Testis (tissue), 3 donors: ENCODE measurements around the gene RUBCNL. TPM values are rescaled to one million over a fixed set of nuclear protein-coding genes. Genes with fewer than 3 reads are reported as not detected.

Experiments
- DNase-seq: peaks from one replicate; pipeline ENCODE4 v3.0.0-alpha.2; 2019
- H3K27ac ChIP-seq, 2 donors: fragments of 200-600 bp; sonication (generic); one replicate each; pipeline ENCODE4 v1.5.1; 2019
- H3K27me3 ChIP-seq: fragments of 200-600 bp; sonication (generic); one replicate; pipeline ENCODE4 v1.5.1; 2019
- H3K36me3 ChIP-seq: fragments of 200-600 bp; sonication (generic); one replicate; pipeline ENCODE4 v1.5.1; 2017; ENCODE audit warnings: low read depth; ENCODE audit errors: missing control alignments
- H3K4me1 ChIP-seq: fragments of 200-600 bp; sonication (generic); one replicate; pipeline ENCODE4 v1.5.1; 2019
- H3K4me3 ChIP-seq, 2 donors: fragments of 200-600 bp; sonication (generic); one replicate each; pipeline ENCODE4 v1.5.1; 2017 to 2019
- H3K9me3 ChIP-seq: fragments of 200-600 bp; sonication (generic); one replicate; pipeline ENCODE4 v1.5.1; 2017
- POLR2A ChIP-seq: fragments of 450-650 bp; IDR thresholded peaks from one replicate; pipeline ENCODE4 v1.6.1; 2017; ENCODE audit warnings: antibody characterized with exemption, mild to moderate bottlenecking, moderate library complexity
- WGBS, 2 donors: methylation state at CpG; one replicate each; pipeline ENCODE4 v1.1.5; 2018; 5-methylcytosine and 5-hydroxymethylcytosine counted together
- intact Hi-C: fragments of 100-400 bp; cut with DNase I; formaldehyde crosslinking; loops from one replicate; pipeline ENCODE4 v1.15.1; 2023; ENCODE audit warnings: low total_unique reads
- polyA plus RNA-seq: library from polyadenylated mRNA; stranded (reverse); fragments of 350-450 nt; fragmentation: Illumina TruSeq; extraction: RNeasy Lipid Tissue Mini Kit (QIAGEN cat#74804); gene quantifications from one replicate; pipeline ENCODE4 v1.2.3, GENCODE V29; 2014; ENCODE audit warnings: low read depth, low replicate concordance; ENCODE audit not compliant: insufficient read depth
- total RNA-seq, 2 donors: library from RNA; depleted of rRNA; stranded (reverse); fragments of >200 nt; gene quantifications; one replicate each; pipeline ENCODE4 v1.2.3, GENCODE V29; 2016
- TF ChIP-seq, protein P1 (sequence below), 3 experiments: fragments of 450-650 bp in 2 of 3; fragments of 200-600 bp in 1 of 3; sonication (generic) in 1 of 3; IDR thresholded peaks; one replicate each; pipeline ENCODE4 v1.5.1; 2016 to 2019; ENCODE audit warnings: antibody characterized with exemption in 3 of 3, mild to moderate bottlenecking in 2 of 3, moderate library complexity in 1 of 3

Gene RUBCNL
- total and polyA plus RNA-seq, 3 donors from 2014 or later = 18.3 to 45.6 (median 36.2) TPM

DNA sequence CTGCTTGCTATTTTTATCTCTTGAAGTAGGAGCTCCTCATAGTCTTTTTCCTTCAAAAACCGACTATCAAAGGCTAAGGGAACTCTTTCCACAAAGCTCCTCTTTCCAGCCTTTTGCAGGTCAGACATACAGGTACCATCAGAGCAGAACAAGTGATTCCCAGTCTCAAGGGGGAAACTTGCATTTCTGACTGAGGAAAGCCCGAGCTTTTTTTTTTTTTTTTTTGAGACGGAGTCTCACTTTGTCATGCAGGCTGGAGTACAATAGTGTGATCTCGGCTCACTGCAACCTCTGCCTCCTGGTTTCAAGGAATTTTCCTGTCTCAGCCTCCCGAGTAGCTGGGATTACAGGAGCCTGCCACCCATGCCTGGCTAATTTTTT, 32.0 kb downstream of the RUBCNL start:
- 81 to 82% methylated on average over 5 of the region's 5 CpGs for WGBS, 2 donors
- no peaks in the 10 kb centered on the region for H3K4me1 ChIP-seq
- H3K9me3 ChIP-seq = no peaks in the 10 kb centered on the region
- intact Hi-C loops = no loop called here
- TF ChIP-seq POLR2A = no peak
- TF ChIP-seq, protein P1, sequence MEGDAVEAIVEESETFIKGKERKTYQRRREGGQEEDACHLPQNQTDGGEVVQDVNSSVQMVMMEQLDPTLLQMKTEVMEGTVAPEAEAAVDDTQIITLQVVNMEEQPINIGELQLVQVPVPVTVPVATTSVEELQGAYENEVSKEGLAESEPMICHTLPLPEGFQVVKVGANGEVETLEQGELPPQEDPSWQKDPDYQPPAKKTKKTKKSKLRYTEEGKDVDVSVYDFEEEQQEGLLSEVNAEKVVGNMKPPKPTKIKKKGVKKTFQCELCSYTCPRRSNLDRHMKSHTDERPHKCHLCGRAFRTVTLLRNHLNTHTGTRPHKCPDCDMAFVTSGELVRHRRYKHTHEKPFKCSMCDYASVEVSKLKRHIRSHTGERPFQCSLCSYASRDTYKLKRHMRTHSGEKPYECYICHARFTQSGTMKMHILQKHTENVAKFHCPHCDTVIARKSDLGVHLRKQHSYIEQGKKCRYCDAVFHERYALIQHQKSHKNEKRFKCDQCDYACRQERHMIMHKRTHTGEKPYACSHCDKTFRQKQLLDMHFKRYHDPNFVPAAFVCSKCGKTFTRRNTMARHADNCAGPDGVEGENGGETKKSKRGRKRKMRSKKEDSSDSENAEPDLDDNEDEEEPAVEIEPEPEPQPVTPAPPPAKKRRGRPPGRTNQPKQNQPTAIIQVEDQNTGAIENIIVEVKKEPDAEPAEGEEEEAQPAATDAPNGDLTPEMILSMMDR (IDR thresholded peaks at IDR 0.05) = no peak
- H3K4me3 ChIP-seq = no peak overlapping the region
- no peak overlapping the region for H3K27ac ChIP-seq
- no peak for DNase-seq
- no peaks in the 10 kb centered on the region for H3K36me3 ChIP-seq
- no peaks in the 10 kb centered on the region for H3K27me3 ChIP-seq

DNA sequence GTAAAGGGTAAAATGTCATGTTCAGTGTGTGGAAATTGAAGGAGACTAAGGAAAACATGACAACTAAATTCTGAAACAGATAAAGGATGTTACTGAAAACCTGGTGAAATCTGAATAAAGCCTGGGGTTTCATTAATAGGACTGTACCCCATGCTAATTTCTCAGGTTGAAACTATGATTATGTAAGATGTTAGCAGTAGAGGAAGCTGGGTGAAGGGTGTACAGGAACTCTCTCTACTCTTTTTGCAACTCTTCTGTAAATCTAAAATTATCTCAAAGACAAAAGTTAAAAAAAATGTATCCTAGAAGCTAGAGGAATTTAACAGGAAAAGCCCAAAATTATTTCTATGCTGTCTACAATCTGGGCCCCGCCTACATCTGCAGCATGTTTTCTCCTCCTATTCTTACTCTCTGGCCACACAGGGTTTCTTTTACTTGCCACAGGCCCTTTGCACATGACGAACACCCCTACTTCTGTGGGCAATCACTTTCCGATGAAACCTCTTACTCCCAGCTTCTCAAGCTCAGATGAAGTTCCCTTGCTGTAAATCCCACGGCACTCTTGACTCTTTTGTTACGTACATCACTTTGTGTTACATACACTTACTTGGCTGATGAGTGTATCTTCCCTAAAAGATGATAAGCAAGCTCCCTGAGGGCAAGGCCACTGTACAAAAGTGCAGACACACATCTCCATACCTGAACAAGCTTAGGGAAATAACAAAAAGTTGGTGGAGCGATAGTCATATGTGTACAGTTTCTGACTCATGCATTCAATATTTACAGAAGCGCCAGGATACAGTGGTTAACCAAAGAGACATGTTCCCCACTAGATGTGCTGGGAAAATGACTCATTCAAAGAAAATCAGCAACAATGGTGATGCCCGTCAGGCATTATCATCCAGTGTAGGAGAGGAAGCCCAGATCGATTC, 32.6 kb downstream of the RUBCNL start:
- H3K4me1 ChIP-seq = no peaks in the 10 kb centered on the region
- 79 to 80% methylated on average over 9 of the region's 9 CpGs for WGBS, 2 donors
- DNase-seq = no peak
- H3K9me3 ChIP-seq = no peaks in the 10 kb centered on the region
- TF ChIP-seq, protein P1 (IDR thresholded peaks at IDR 0.05) = no peak
- no peaks in the 10 kb centered on the region for H3K36me3 ChIP-seq
- intact Hi-C loops = no loop called here
- no peak overlapping the region for H3K27ac ChIP-seq
- no peaks in the 10 kb centered on the region for H3K27me3 ChIP-seq
- H3K4me3 ChIP-seq = no peak overlapping the region

DNA sequence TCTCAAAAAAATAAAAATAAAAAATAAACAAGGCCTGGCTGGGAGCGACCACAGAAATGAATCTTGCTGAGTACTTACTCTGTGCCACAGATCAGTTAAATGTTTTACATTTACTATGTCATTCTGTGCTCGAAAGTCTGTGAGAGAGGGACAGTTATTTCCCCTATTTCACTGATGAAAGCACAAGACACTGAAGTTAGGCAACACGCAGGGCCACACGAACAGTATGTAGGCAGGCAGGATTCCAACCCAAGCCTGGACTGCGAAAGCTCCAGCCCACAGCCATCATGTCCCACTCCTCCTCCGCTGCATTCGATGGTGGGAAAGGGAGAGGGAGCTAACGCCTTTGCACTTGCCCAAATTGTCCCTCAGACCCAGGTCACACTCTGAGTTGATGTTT, 34.2 kb downstream of the RUBCNL start:
- DNase-seq = no peak
- intact Hi-C loops = no loop called here
- Histone ChIP-seq H3K9me3 (no peaks in the 10 kb centered on the region), H3K27ac (no peak overlapping the region), H3K36me3 (no peaks in the 10 kb centered on the region), H3K4me3 (no peak overlapping the region), H3K4me1 (no peaks in the 10 kb centered on the region), H3K27me3 (no peaks in the 10 kb centered on the region)
- 91 to 92% methylated on average over 8 of the region's 8 CpGs for WGBS, 2 donors
- TF ChIP-seq, protein P1 (IDR thresholded peaks at IDR 0.05) = no peak
- no peak for TF ChIP-seq POLR2A

DNA sequence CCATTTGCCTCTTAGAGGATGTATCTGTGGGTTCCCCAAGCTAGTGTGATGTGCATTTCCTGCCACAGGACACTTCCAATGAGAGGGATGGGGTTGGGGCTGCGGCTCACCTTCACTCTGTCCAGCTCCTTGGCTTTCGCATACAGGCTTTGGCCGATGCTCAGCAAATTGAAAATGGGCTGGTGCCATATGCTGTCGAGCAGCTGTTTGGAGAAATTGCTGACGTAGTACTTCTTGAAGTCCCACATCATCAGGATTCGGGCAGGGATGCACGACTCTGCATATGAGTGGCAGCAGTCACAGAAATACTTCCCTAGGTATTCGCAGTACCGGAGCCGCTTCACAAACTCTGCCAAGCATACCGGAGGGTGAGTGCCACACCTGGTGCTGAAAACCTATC, 37.0 kb downstream of the RUBCNL start:
- H3K36me3 ChIP-seq = no peaks in the 10 kb centered on the region

More for the DNA sequence above, 37.0 kb downstream of the RUBCNL start:
- Histone ChIP-seq H3K27me3 (no peaks in the 10 kb centered on the region), H3K4me3 (no peak overlapping the region), H3K27ac (no peak overlapping the region), H3K4me1 (peaks cover 4% of the 10 kb centered on the region), H3K9me3 (no peaks in the 10 kb centered on the region)
- WGBS, 2 donors = 96% methylated on average over 11 of the region's 11 CpGs
- TF ChIP-seq POLR2A = no peak
- TF ChIP-seq, protein P1 (IDR thresholded peaks at IDR 0.05) = no peak
- no peak for DNase-seq
- intact Hi-C loops = no loop called here
